OCI-LY3 (cell line): ENCODE measurements around the gene MUS81.

Experiments used
- CTCF ChIP-seq: fragments of 200-600, 300-600 bp; sonication (generic); IDR thresholded peaks from 2 replicates; pipeline ENCODE4 v1.5.1; 2014; ENCODE audit warnings: antibody characterized with exemption, low read length, low read depth
- EZH2phosphoT487 ChIP-seq: fragments of 200-600 bp; shearing (Covaris generic); IDR thresholded peaks from 2 replicates; pipeline ENCODE4 v1.6.1; 2018; ENCODE audit warnings: antibody characterized with exemption, mixed run types, low read depth

GRCh38 chr11:65858681-65859087 lies 1.5 kb upstream of the MUS81 start:
- TF ChIP-seq CTCF (no peak), EZH2phosphoT487 (no peak)
